Spleen (tissue), 3 donors: ENCODE measurements around the gene ADH6.

Experiments
- POLR2A ChIP-seq, 3 donors: fragments of 450-650 bp; IDR thresholded peaks; one replicate each; pipeline ENCODE4 v1.5.1; 2017; ENCODE audit warnings: antibody characterized with exemption in 3 of 3, mild to moderate bottlenecking in 1 of 3
- POLR2AphosphoS5 ChIP-seq, 3 donors: sonication (generic); formaldehyde crosslinking; IDR thresholded peaks; one replicate each; pipeline ENCODE4 v1.5.1; 2017; ENCODE audit warnings: antibody characterized with exemption in 3 of 3

- TF ChIP-seq POLR2AphosphoS5 (IDR thresholded peaks at IDR 0.05) (no peak), POLR2A (IDR thresholded peaks at IDR 0.05) (no peak)
Observed at GRCh38 chr4:99207911-99208718, 10.9 kb downstream of the ADH6 start.
